AG04450 (cell line): ENCODE results near the gene KRTAP6-2. TPM values are rescaled to one million over a fixed set of nuclear protein-coding genes. Genes with fewer than 3 reads are reported as not detected.

Experiments used
- CTCF ChIA-PET: fragments of 300-600, 350-600 bp; formaldehyde crosslinking; extraction: SDS; loops from one replicate; lab custom pipeline; 2022; ENCODE audit warnings: antibody characterized with exemption, inconsistent platforms; lab: Charles Lee
- POLR2A ChIA-PET: fragments of 350-600 bp; formaldehyde crosslinking; extraction: SDS; loops from one replicate; lab custom pipeline; 2021; ENCODE audit warnings: antibody characterized with exemption, inconsistent platforms; lab: Yijun Ruan, JAX
- DNase-seq: peaks from one replicate; pipeline ENCODE4 v3.0.0-alpha.2; 2011; ENCODE audit warnings: low read depth, low spot score
- H3K27ac ChIP-seq: one replicate; pipeline ENCODE4 v1.5.1; 2012; ENCODE audit warnings: low read depth, low read length, control low read depth
- H3K27me3 ChIP-seq: one replicate; pipeline ENCODE4 v1.6.0; 2012; ENCODE audit warnings: low read length; ENCODE audit not compliant: control insufficient read depth, insufficient read depth
- H3K4me3 ChIP-seq: 2 replicates; pipeline ENCODE4 v1.5.1; 2011; ENCODE audit warnings: mild to moderate bottlenecking, low read depth, low read length, control low read depth
- H3K9me3 ChIP-seq: 2 replicates; pipeline ENCODE4 v1.5.1; 2012; ENCODE audit warnings: low read length; ENCODE audit not compliant: control insufficient read depth, insufficient read depth
- polyA plus RNA-seq: library from polyadenylated mRNA; depleted of rRNA; stranded (reverse); fragments of >200 nt; gene quantifications from 2 replicates; pipeline ENCODE4 v1.2.3, GENCODE V29; 2011
- TF ChIP-seq, protein P1 (sequence below): IDR thresholded peaks from 2 replicates; pipeline ENCODE4 v1.5.1; 2011; ENCODE audit warnings: low read depth, low read length, control low read depth, inconsistent platforms

KRTAP6-2 gene
- polyA plus RNA-seq, 1 experiment = not detected

DNA sequence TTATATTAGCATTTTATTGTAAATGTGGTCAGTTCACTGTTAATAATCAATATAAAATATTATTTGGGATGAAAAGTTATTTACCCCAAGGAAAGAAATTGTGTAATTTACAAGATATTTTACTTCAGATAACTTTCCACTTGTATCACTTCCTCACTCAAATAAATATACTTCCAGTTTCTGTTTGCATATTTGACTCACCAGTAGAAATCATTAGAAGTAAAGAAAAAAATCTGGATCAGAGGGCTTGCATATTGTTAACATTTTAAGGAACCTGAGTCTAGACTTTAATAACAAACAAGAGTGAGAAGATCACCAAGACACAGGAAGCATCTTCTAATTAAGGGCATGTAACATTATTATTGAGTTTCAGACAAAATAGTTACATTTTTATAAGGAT, 21.4 kb upstream of the KRTAP6-2 start:
- ChIA-PET POLR2A (no interaction called here), CTCF (no interaction called here)
- TF ChIP-seq, protein P1, sequence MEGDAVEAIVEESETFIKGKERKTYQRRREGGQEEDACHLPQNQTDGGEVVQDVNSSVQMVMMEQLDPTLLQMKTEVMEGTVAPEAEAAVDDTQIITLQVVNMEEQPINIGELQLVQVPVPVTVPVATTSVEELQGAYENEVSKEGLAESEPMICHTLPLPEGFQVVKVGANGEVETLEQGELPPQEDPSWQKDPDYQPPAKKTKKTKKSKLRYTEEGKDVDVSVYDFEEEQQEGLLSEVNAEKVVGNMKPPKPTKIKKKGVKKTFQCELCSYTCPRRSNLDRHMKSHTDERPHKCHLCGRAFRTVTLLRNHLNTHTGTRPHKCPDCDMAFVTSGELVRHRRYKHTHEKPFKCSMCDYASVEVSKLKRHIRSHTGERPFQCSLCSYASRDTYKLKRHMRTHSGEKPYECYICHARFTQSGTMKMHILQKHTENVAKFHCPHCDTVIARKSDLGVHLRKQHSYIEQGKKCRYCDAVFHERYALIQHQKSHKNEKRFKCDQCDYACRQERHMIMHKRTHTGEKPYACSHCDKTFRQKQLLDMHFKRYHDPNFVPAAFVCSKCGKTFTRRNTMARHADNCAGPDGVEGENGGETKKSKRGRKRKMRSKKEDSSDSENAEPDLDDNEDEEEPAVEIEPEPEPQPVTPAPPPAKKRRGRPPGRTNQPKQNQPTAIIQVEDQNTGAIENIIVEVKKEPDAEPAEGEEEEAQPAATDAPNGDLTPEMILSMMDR = no peak
- no peak overlapping the region for H3K4me3 ChIP-seq
- H3K27ac ChIP-seq = no peak overlapping the region
- H3K9me3 ChIP-seq = peaks cover 26% of the 10 kb centered on the region
- no peak for DNase-seq
- H3K27me3 ChIP-seq = no peaks in the 10 kb centered on the region

DNA sequence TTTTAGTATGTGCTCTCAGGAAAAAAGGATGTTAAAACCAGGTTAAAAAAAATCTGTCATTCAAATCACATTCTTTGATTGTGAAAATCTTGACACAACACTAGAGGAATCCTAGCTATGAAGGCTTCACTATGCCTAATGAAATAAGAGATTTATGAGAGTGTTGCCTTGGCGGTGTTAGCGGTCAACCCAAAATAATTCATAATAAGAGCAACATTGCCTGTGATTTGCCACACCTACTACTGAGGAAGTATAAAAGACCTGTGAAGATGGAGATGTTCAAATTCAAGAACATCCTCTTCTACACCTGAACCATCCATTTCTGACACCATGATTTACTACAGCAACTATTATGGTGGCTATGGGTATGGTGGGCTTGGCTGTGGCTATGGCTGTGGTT, 17.4 kb upstream of the KRTAP6-2 start, which contains the start of gene KRTAP20-1:
Gene KRTAP20-1 (plus strand): TSS at position 301 of the 400 bp plus-strand sequence. CDS start 30 bp downstream, at position 331.
- no peak within 1 kb of the TSS for H3K4me3 ChIP-seq
- POLR2A ChIA-PET = no interaction called here
- TF ChIP-seq, protein P1 = no peak
- DNase-seq = no peak
- H3K27ac ChIP-seq = no peak within 1 kb of the TSS
- H3K9me3 ChIP-seq = peaks cover 12% of the 10 kb centered on the region
- no peaks in the 10 kb centered on the region for H3K27me3 ChIP-seq
- CTCF ChIA-PET = no interaction called here

DNA sequence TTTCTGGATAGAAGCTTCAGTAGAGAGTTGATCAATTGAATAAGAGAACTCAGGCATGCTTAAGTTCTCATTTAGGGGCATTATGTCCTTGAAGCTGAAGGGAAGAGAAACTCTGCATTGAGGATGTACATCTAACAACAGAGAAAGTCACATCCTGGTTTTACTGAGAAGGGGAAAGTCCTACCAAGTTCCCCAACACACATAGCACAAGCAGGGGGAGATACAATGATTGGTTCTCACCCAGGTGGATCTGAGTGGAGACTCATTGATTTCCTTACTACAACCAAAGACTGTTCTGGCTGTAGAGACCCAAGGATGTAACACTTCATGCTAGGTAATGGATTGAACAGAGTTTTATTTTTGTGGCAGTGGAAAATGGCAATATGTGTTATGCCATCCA, 16.5 kb upstream of the KRTAP6-2 start:
- TF ChIP-seq, protein P1 = no peak
- no peaks in the 10 kb centered on the region for H3K27me3 ChIP-seq
- ChIA-PET CTCF (no interaction called here), POLR2A (no interaction called here)
- peaks cover 9% of the 10 kb centered on the region for H3K9me3 ChIP-seq
- no peak for DNase-seq
- no peak overlapping the region for H3K4me3 ChIP-seq
- H3K27ac ChIP-seq = no peak overlapping the region

DNA sequence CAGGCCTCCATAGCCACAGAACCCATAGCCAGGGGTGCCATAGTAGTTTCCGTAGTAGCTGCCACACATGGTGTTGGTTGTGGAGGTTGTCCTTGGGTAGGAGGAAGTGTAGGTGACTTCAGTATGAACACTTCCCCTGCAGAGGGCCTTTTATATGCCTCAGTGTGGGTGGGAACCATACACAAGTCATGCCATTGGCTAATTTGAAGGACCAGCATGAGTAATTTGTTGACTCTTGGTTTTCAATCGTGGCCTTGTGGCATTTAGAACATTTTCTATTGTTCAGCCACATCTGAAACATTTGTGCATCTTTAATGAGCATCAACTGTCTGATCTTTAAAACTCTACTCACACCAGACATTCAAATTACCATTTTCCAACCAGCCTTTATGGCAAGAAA, 15.1 kb upstream of the KRTAP6-2 start, which contains the start of gene KRTAP6-1:
Gene KRTAP6-1 (minus strand): TSS at position 95 of the 400 bp plus-strand sequence. CDS start 26 bp downstream, at position 69.
- H3K27ac ChIP-seq = no peak within 1 kb of the TSS
- H3K4me3 ChIP-seq = no peak within 1 kb of the TSS
- POLR2A ChIA-PET = no interaction called here
- DNase-seq = no peak
- CTCF ChIA-PET = no interaction called here
- TF ChIP-seq, protein P1 = no peak
- no peaks in the 10 kb centered on the region for H3K27me3 ChIP-seq
- H3K9me3 ChIP-seq = peaks cover 9% of the 10 kb centered on the region

DNA sequence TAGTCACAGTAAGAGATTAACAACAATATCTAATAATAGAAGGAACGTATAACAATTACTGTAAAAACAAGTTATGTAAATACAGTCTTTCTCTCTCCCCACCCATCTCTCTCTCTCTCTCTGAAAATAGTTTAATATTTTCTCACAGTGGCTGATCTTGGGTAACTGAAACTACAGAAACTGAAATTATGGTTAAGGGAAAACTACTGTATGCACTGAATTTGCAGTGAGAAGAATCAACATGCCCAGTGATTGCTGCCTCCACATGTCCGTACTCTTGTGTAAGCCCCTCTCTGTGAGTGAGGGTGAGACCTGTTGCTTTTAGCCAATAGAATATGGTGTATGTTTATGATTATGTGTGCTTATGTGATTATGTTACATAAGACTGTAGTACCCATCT, 13.4 kb upstream of the KRTAP6-2 start:
- Histone ChIP-seq H3K9me3 (peaks cover 12% of the 10 kb centered on the region), H3K27me3 (no peaks in the 10 kb centered on the region), H3K27ac (no peak overlapping the region), H3K4me3 (no peak overlapping the region)
- TF ChIP-seq, protein P1 = no peak
- ChIA-PET POLR2A (no interaction called here), CTCF (no interaction called here)
- DNase-seq = no peak
